ENCODE measurements around the gene PCDHGB5.
"Not testable (repeated sequence)": the region's sequence is repeated elsewhere in the genome, so short reads cannot be mapped to it uniquely, and the experiment has no call there.

The PCDHGB5 gene

GRCh38 chr5:141383345-141383744, 14.4 kb upstream of the PCDHGB5 start:
- TF ChIP-seq, protein P1, sequence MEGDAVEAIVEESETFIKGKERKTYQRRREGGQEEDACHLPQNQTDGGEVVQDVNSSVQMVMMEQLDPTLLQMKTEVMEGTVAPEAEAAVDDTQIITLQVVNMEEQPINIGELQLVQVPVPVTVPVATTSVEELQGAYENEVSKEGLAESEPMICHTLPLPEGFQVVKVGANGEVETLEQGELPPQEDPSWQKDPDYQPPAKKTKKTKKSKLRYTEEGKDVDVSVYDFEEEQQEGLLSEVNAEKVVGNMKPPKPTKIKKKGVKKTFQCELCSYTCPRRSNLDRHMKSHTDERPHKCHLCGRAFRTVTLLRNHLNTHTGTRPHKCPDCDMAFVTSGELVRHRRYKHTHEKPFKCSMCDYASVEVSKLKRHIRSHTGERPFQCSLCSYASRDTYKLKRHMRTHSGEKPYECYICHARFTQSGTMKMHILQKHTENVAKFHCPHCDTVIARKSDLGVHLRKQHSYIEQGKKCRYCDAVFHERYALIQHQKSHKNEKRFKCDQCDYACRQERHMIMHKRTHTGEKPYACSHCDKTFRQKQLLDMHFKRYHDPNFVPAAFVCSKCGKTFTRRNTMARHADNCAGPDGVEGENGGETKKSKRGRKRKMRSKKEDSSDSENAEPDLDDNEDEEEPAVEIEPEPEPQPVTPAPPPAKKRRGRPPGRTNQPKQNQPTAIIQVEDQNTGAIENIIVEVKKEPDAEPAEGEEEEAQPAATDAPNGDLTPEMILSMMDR (IDR thresholded peaks at IDR 0.05; ENCODE audit: low read depth, low read length): no peak
- DNase-seq (ENCODE audit: extremely low read depth, low read depth): no peak

GRCh38 chr5:141384471-141385267, 13.1 kb upstream of the PCDHGB5 start:
- DNase-seq (ENCODE audit: extremely low read depth, low read depth): no peak
- TF ChIP-seq, protein P1 (IDR thresholded peaks at IDR 0.05; ENCODE audit: low read depth, low read length): no peak

GRCh38 chr5:141387557-141388311, 10.0 kb upstream of the PCDHGB5 start, which contains the start of gene PCDHGB4:
Gene PCDHGB4, plus strand, starts transcription at chr5:141387698. Its CDS starts 187 bp downstream, at chr5:141387885.
- TF ChIP-seq, protein P1 (IDR thresholded peaks at IDR 0.05; ENCODE audit: low read depth, low read length): peak; percentile 43
- not testable (repeated sequence) for DNase-seq (ENCODE audit: extremely low read depth, low read depth)

GRCh38 chr5:141388661-141389060, 9.1 kb upstream of the PCDHGB5 start:
- DNase-seq (ENCODE audit: extremely low read depth, low read depth): no peak
- TF ChIP-seq, protein P1 (IDR thresholded peaks at IDR 0.05; ENCODE audit: low read depth, low read length): no peak

DNA sequence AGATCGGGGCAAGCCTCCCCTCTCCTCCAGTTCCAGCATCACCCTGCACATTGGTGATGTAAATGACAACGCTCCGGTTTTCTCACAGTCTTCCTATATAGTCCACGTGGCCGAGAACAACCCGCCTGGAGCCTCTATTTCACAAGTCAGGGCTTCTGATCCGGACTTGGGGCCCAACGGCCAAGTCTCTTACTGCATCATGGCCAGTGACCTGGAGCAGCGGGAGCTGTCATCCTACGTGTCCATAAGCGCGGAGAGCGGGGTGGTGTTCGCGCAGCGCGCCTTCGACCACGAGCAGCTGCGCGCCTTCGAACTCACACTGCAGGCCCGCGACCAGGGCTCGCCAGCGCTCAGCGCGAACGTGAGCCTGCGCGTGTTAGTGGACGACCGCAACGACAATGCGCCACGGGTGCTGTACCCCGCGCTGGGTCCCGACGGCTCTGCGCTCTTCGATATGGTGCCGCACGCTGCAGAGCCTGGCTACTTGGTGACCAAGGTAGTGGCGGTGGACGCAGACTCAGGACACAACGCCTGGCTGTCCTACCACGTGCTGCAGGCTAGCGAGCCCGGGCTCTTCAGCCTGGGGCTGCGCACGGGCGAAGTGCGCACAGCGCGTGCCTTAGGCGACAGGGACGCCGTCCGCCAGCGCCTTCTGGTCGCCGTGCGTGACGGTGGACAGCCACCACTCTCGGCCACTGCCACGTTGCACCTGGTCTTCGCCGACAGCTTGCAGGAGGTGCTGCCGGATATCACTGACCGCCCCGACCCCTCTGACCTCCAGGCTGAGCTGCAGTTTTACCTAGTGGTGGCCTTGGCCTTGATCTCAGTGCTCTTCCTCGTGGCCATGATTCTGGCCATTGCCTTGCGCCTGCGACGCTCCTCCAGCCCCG, 8.3 kb upstream of the PCDHGB5 start:
- TF ChIP-seq, protein P1 (IDR thresholded peaks at IDR 0.05; ENCODE audit: low read depth, low read length): no peak
- no peak for DNase-seq (ENCODE audit: extremely low read depth, low read depth)

- TF ChIP-seq, protein P1 (IDR thresholded peaks at IDR 0.05; ENCODE audit: low read depth, low read length): peak; percentile 3
- no peak for DNase-seq (ENCODE audit: extremely low read depth, low read depth)
Measured at GRCh38 chr5:141392429-141393198, 5.1 kb upstream of the PCDHGB5 start, which contains the start of gene PCDHGA8. Gene PCDHGA8, plus strand, starts transcription at chr5:141392633. Its CDS starts 181 bp downstream, at chr5:141392814.

Data from AG09319 (cell line).